Prostate gland (tissue), 2 donors: ENCODE measurements around the gene TREML4. TPM values are rescaled to one million over a fixed set of nuclear protein-coding genes. Genes with fewer than 3 reads are reported as not detected.

Experiments used
- DNase-seq: peaks from one replicate; pipeline ENCODE4 v3.0.0-alpha.2; 2019; ENCODE audit warnings: low spot score
- H3K27ac ChIP-seq, 2 donors: fragments of 200-600 bp; sonication (generic); 2 replicates each; pipeline ENCODE4 v1.5.1; 2017 to 2019
- H3K27me3 ChIP-seq: fragments of 200-600 bp; sonication (generic); replicated peaks from 2 replicates; pipeline ENCODE4 v1.5.1; 2019; ENCODE audit not compliant: insufficient read depth
- H3K36me3 ChIP-seq, 2 donors: fragments of 200-600 bp; sonication (generic); 1 replicate in 1 of 2; 2 replicates in 1 of 2; pipeline versions ENCODE4 v1.5.1 to v1.8.1; 2017 to 2019
- H3K4me1 ChIP-seq: fragments of 200-600 bp; sonication (generic); replicated peaks from 2 replicates; pipeline ENCODE4 v1.5.1; 2019
- H3K4me3 ChIP-seq, 2 donors: fragments of 200-600 bp; sonication (generic); 2 replicates each; pipeline ENCODE4 v1.5.1; 2017 to 2019
- H3K9me3 ChIP-seq: fragments of 200-600 bp; sonication (generic); 2 replicates; pipeline ENCODE4 v1.5.1; 2017
- CTCF ChIP-seq, 4 experiments: fragments of 200-600 bp in 2 of 4; fragments of 450-650 bp in 2 of 4; sonication (generic) in 2 of 4; IDR thresholded peaks; 1 replicate in 3 of 4; 2 replicates in 1 of 4; pipeline ENCODE4 v1.5.1; 2016 to 2019; ENCODE audit warnings: antibody characterized with exemption in 4 of 4, mild to moderate bottlenecking in 2 of 4, moderate library complexity in 2 of 4
- POLR2A ChIP-seq: fragments of 450-650 bp; IDR thresholded peaks from one replicate; pipeline ENCODE4 v1.6.1; 2016; ENCODE audit warnings: antibody characterized with exemption, mild to moderate bottlenecking
- POLR2AphosphoS5 ChIP-seq: sonication (generic); formaldehyde crosslinking; IDR thresholded peaks from one replicate; pipeline ENCODE4 v1.6.1; 2017; ENCODE audit warnings: antibody characterized with exemption
- WGBS: methylation state at CpG from one replicate; pipeline ENCODE4 v1.1.5; 2018; 5-methylcytosine and 5-hydroxymethylcytosine counted together
- intact Hi-C: fragments of 100-400 bp; cut with DNase I; formaldehyde crosslinking; loops from one replicate; pipeline ENCODE4 v1.14.2; 2022
- total RNA-seq, 2 donors: library from RNA; depleted of rRNA; stranded (reverse); fragments of >200 nt; gene quantifications; one replicate each; pipeline ENCODE4 v1.1.0, GENCODE V29; 2016

The TREML4 gene
- total RNA-seq, 2 donors from 2014 or later: not detected

- Histone ChIP-seq H3K4me1 (no peaks in the 10 kb centered on the region), H3K27me3 (no peaks in the 10 kb centered on the region), H3K4me3 (no peak overlapping the region), H3K9me3 (no peaks in the 10 kb centered on the region), H3K27ac (no peak overlapping the region), H3K36me3 (no peaks in the 10 kb centered on the region)
- 70% methylated on average over 5 of the region's 5 CpGs for WGBS
- no peak for DNase-seq
- intact Hi-C loops: no loop called here
- TF ChIP-seq POLR2A: no peak
- TF ChIP-seq CTCF (IDR thresholded peaks at IDR 0.05): no peak
- TF ChIP-seq POLR2AphosphoS5: no peak
Observed at GRCh38 chr6:41215777-41216176, 12.4 kb upstream of the TREML4 start.

- WGBS: 85% methylated on average over 5 of the region's 5 CpGs
- intact Hi-C loops: no loop called here
- no peaks in the 10 kb centered on the region for H3K9me3 ChIP-seq
- no peaks in the 10 kb centered on the region for H3K27me3 ChIP-seq
- no peak overlapping the region for H3K4me3 ChIP-seq
- H3K36me3 ChIP-seq: no peaks in the 10 kb centered on the region
- no peak for DNase-seq
- TF ChIP-seq CTCF (IDR thresholded peaks at IDR 0.05): no peak
- no peaks in the 10 kb centered on the region for H3K4me1 ChIP-seq
- H3K27ac ChIP-seq: no peak overlapping the region
Observed at GRCh38 chr6:41216616-41217015, 11.5 kb upstream of the TREML4 start.

GRCh38 chr6:41222045-41222444 lies 6.1 kb upstream of the TREML4 start:
- Histone ChIP-seq H3K9me3 (no peaks in the 10 kb centered on the region), H3K27me3 (no peaks in the 10 kb centered on the region), H3K36me3 (no peaks in the 10 kb centered on the region), H3K4me3 (no peak overlapping the region), H3K4me1 (no peaks in the 10 kb centered on the region), H3K27ac (no peak overlapping the region)
- intact Hi-C loops: no loop called here
- TF ChIP-seq POLR2AphosphoS5: no peak
- TF ChIP-seq CTCF (IDR thresholded peaks at IDR 0.05): no peak
- no peak for TF ChIP-seq POLR2A
- no peak for DNase-seq
- 59% methylated on average over 4 of the region's 4 CpGs for WGBS

GRCh38 chr6:41222513-41222912 lies 5.6 kb upstream of the TREML4 start:
- intact Hi-C loops: no loop called here
- TF ChIP-seq POLR2A: no peak
- TF ChIP-seq CTCF (IDR thresholded peaks at IDR 0.05): no peak
- no peak for TF ChIP-seq POLR2AphosphoS5
- 75% methylated on average over 3 of the region's 5 CpGs for WGBS

GRCh38 chr6:41224800-41225199 lies 3.3 kb upstream of the TREML4 start:
- no peaks in the 10 kb centered on the region for H3K36me3 ChIP-seq
- H3K27me3 ChIP-seq: no peaks in the 10 kb centered on the region
- H3K4me1 ChIP-seq: no peaks in the 10 kb centered on the region
- no peak for DNase-seq
- intact Hi-C loops: no loop called here
- 88% methylated on average over 1 of the region's 1 CpG for WGBS
- no peak for TF ChIP-seq CTCF (IDR thresholded peaks at IDR 0.05)
- no peak for TF ChIP-seq POLR2A
- TF ChIP-seq POLR2AphosphoS5: no peak
- H3K4me3 ChIP-seq: no peak overlapping the region
- H3K9me3 ChIP-seq: no peaks in the 10 kb centered on the region
- no peak overlapping the region for H3K27ac ChIP-seq

More at GRCh38 chr6:41222513-41222912, 5.6 kb upstream of the TREML4 start:
- no peaks in the 10 kb centered on the region for H3K9me3 ChIP-seq
- DNase-seq: no peak
- no peaks in the 10 kb centered on the region for H3K36me3 ChIP-seq
- no peaks in the 10 kb centered on the region for H3K27me3 ChIP-seq
- H3K27ac ChIP-seq: no peak overlapping the region
- H3K4me1 ChIP-seq: no peaks in the 10 kb centered on the region
- H3K4me3 ChIP-seq: no peak overlapping the region
